Measurements from ENCODE around the gene SOX9.

The SOX9 gene

GRCh38 chr17:72171703-72172667, 51.2 kb downstream of the SOX9 start:
- no peak for TF ChIP-seq ZNF274 (IDR thresholded peaks at IDR 0.05; ENCODE audit: low read depth, low read length)
- H3K4me3 ChIP-seq (ENCODE audit: low read length), result no peak overlapping the region

GRCh38 chr17:72173499-72174116, 52.8 kb downstream of the SOX9 start:
- no peak overlapping the region for H3K4me3 ChIP-seq (ENCODE audit: low read length)
- no peak for TF ChIP-seq ZNF274 (IDR thresholded peaks at IDR 0.05; ENCODE audit: low read depth, low read length)

GRCh38 chr17:72175263-72175662, 54.4 kb downstream of the SOX9 start:
- no peak for TF ChIP-seq ZNF274 (IDR thresholded peaks at IDR 0.05; ENCODE audit: low read depth, low read length)
- H3K4me3 ChIP-seq (ENCODE audit: low read length), result no peak overlapping the region

Data from GM08714 (cell line).